ENCODE results near the gene BCCIP. TPM values are rescaled to one million over a fixed set of nuclear protein-coding genes. Genes with fewer than 3 reads are reported as not detected.
A peak's percentile ranks its signal among the peaks of the same experiment; 100 is the strongest.

Gene BCCIP
- 110 and 114 TPM in 2 replicates for total RNA-seq

GRCh38 chr10:125822878-125823662 lies at the start of gene BCCIP, which contains the start of gene UROS:
Gene BCCIP, plus strand, starts transcription at chr10:125823546. Its CDS starts 12 bp downstream, at chr10:125823558.
Gene UROS, minus strand, starts transcription at chr10:125823258. Its CDS starts 6,759 bp downstream, at chr10:125816499.
- Mint-ChIP-seq H3K27ac (peak within 1 kb of the TSS; percentile 83), H3K36me3 (ENCODE audit: low read depth) (peaks cover 22% of the 10 kb centered on the region), H3K27me3 (ENCODE audit: low read depth) (no peaks in the 10 kb centered on the region), H3K4me1 (ENCODE audit: low read depth) (peaks cover 18% of the 10 kb centered on the region), H3K9me3 (no peaks in the 10 kb centered on the region), H3K4me3 (ENCODE audit: low read depth) (peak within 1 kb of the TSS; percentile 82)
- intact Hi-C loops (cut with micrococcal nuclease): loop anchor here (1.0 to 5.0 kb wide), 3 partner anchors 73 to 906 kb away; partner anchors contain the start of genes EDRF1 and FANK1
- peak; percentile 89 for DNase-seq (ENCODE audit: low spot score)

- no peaks in the 10 kb centered on the region for H3K4me1 Mint-ChIP-seq (ENCODE audit: low read depth)
- no peaks in the 10 kb centered on the region for H3K27me3 Mint-ChIP-seq (ENCODE audit: low read depth)
- H3K4me3 Mint-ChIP-seq (ENCODE audit: low read depth): no peak overlapping the region
- no peak overlapping the region for H3K27ac Mint-ChIP-seq
- H3K9me3 Mint-ChIP-seq: no peaks in the 10 kb centered on the region
- intact Hi-C loops (cut with micrococcal nuclease): no loop called here
- no peak for DNase-seq (ENCODE audit: low spot score)
- H3K36me3 Mint-ChIP-seq (ENCODE audit: low read depth): no peaks in the 10 kb centered on the region
Observed at GRCh38 chr10:125773687-125774543, 49.4 kb upstream of the BCCIP start.

DNA sequence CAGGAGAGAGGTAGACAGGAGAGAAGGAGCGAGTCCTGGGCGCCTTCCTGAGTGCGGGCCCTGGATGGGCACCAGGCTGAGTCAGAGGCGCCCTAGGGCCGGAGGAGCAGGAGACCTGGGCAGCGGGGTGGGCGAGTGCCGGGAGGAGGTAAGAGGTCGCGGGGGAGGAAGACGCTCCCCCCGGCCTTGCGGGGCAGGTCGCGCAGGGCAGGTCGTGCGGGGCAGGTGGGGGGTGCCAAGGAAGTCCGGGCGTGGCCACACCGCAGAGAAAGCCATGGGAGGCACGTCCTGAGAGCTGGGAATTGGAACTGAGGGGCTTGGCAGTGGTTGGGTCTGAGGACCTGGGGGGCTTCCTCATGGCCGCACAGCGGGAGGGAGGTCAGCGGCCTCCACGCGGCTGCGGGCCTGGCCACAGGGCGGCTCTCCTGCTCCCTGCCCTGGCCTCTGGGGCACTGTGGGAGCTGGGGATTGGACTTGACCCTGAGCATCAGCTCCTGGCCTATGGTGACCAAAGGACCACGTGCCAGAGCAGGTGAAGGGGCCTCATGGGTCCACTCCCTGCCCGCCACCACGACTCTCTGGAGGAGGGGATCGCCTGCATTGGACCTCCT lies 48.7 kb upstream of the BCCIP start:
- no peak overlapping the region for H3K27ac Mint-ChIP-seq
- H3K9me3 Mint-ChIP-seq: no peaks in the 10 kb centered on the region
- H3K36me3 Mint-ChIP-seq (ENCODE audit: low read depth): no peaks in the 10 kb centered on the region
- intact Hi-C loops (cut with micrococcal nuclease): no loop called here
- H3K27me3 Mint-ChIP-seq (ENCODE audit: low read depth): peaks cover 4% of the 10 kb centered on the region
- H3K4me3 Mint-ChIP-seq (ENCODE audit: low read depth): no peak overlapping the region
- no peak for DNase-seq (ENCODE audit: low spot score)
- H3K4me1 Mint-ChIP-seq (ENCODE audit: low read depth): no peaks in the 10 kb centered on the region

DNA sequence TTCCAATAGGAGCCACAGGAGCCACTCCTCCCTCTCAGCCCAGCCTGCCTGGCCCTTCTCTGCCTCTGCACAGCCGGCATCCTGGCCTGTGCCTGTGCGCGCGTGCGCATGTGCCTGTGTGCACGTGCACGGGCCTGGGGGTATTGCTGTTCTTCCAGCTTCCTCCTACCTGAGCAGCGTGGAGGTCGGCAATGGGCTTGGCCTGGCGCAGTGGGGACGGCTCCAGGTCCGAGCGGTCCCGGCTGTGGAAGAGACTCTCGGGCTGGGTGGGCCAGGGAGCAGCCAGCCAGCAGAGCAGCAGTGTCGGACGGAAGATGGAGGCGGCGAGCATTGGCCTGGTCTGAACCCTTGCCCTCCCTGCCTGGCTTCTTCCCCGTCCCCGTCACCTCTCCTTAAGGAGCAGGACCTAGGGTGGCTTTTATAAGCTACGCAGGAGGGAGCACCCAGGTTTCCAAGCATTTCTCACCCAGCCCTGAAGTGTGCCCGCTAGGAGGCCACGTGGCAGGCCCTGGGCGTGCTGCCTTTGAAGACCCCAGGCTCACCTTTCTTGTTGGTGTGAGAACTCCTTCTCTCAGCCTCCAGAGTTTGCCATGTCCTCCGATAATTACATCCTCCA lies 47.7 kb upstream of the BCCIP start, which contains the start of gene MMP21:
Gene MMP21 (minus strand): TSS at position 331 of the 616 bp plus-strand sequence. CDS start 0 bp downstream, at position 331.
- Mint-ChIP-seq H3K27me3 (ENCODE audit: low read depth) (peaks cover 4% of the 10 kb centered on the region), H3K27ac (no peak within 1 kb of the TSS), H3K9me3 (no peaks in the 10 kb centered on the region), H3K36me3 (ENCODE audit: low read depth) (no peaks in the 10 kb centered on the region), H3K4me3 (ENCODE audit: low read depth) (no peak within 1 kb of the TSS), H3K4me1 (ENCODE audit: low read depth) (no peaks in the 10 kb centered on the region)
- no peak for DNase-seq (ENCODE audit: low spot score)
- intact Hi-C loops (cut with micrococcal nuclease): no loop called here

GRCh38 chr10:125777806-125778205 lies 45.5 kb upstream of the BCCIP start:
- intact Hi-C loops (cut with micrococcal nuclease): no loop called here
- H3K27me3 Mint-ChIP-seq (ENCODE audit: low read depth): peaks cover 4% of the 10 kb centered on the region
- no peaks in the 10 kb centered on the region for H3K4me1 Mint-ChIP-seq (ENCODE audit: low read depth)
- no peak overlapping the region for H3K4me3 Mint-ChIP-seq (ENCODE audit: low read depth)
- no peaks in the 10 kb centered on the region for H3K9me3 Mint-ChIP-seq
- no peak for DNase-seq (ENCODE audit: low spot score)
- no peaks in the 10 kb centered on the region for H3K36me3 Mint-ChIP-seq (ENCODE audit: low read depth)
- no peak overlapping the region for H3K27ac Mint-ChIP-seq

DNA sequence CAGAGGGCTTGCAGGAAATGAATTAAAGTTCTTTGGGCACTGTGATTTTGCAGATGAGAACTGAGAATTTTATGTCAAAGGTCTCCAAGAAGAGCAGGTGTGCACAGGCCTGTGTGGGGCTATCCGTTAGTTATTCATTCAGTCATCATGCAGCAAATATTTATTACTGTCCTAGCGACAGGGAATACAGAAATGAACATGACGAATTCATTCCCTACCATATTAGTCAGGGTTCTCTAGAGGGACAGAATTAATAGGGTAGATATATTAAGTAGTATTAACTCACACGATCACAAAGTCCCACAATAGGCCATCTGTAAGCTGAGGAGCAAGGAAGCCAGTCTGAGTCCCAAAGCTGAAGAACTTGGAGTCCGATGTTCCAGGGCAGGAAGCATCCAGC lies 44.8 kb upstream of the BCCIP start:
- H3K27ac Mint-ChIP-seq: no peak overlapping the region
- H3K4me3 Mint-ChIP-seq (ENCODE audit: low read depth): no peak overlapping the region
- no peaks in the 10 kb centered on the region for H3K9me3 Mint-ChIP-seq
- no peaks in the 10 kb centered on the region for H3K36me3 Mint-ChIP-seq (ENCODE audit: low read depth)
- peaks cover 4% of the 10 kb centered on the region for H3K27me3 Mint-ChIP-seq (ENCODE audit: low read depth)
- no peaks in the 10 kb centered on the region for H3K4me1 Mint-ChIP-seq (ENCODE audit: low read depth)
- DNase-seq (ENCODE audit: low spot score): no peak
- intact Hi-C loops (cut with micrococcal nuclease): no loop called here

DNA sequence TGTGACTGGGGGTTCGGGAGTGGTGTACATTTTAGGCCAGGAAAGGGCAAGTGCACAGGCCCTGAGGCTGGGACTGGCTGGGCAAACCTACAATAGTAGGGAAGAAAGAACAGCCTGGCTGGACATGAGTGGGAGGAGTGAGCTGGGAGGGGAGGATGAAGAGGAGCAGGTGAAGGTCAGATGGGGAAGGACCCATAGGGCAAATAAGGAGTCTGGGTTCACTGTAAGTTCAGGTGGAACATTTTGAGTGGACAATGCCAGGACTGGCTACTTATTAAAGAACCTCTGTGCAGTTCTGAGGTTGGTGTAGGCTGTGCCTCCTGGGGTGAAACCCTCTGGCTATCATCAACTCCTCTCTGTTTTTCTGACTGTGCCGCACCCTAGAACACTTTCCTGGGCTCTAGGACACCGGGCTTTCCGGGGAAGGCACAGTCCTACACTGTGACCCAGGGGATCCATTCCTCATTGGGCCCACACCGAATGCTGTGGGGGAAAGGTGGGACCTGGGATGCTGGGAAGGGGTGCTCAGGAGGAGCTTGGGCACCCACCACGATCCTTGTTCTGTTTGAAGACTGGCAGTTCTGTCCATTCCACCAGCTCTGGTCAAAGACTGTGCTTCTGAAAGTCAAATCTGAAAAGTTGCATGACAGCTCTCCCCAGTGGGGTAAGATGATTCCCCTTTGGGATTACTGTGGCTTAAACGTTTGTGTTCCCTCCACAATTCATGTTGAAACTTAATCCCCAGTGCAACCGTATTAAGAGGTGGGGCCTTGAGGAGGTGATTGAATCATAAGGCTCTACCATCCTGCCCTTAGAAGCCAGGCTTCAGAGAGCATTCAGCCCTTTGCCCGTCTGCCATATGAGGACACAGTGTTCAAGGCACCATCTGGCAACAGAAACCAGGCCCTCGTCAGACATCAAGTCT lies 43.7 kb upstream of the BCCIP start:
- no peaks in the 10 kb centered on the region for H3K9me3 Mint-ChIP-seq

GRCh38 chr10:125781374-125781773 lies 42.0 kb upstream of the BCCIP start:
- Mint-ChIP-seq H3K9me3 (no peaks in the 10 kb centered on the region), H3K36me3 (ENCODE audit: low read depth) (no peaks in the 10 kb centered on the region), H3K27me3 (ENCODE audit: low read depth) (peaks cover 4% of the 10 kb centered on the region), H3K27ac (no peak overlapping the region), H3K4me1 (ENCODE audit: low read depth) (no peaks in the 10 kb centered on the region), H3K4me3 (ENCODE audit: low read depth) (no peak overlapping the region)
- DNase-seq (ENCODE audit: low spot score): no peak
- intact Hi-C loops (cut with micrococcal nuclease): no loop called here

More for the DNA sequence above, 43.7 kb upstream of the BCCIP start:
- H3K27ac Mint-ChIP-seq: no peak overlapping the region
- H3K27me3 Mint-ChIP-seq (ENCODE audit: low read depth): peaks cover 4% of the 10 kb centered on the region
- no peaks in the 10 kb centered on the region for H3K36me3 Mint-ChIP-seq (ENCODE audit: low read depth)
- H3K4me3 Mint-ChIP-seq (ENCODE audit: low read depth): no peak overlapping the region
- DNase-seq (ENCODE audit: low spot score): no peak
- no peaks in the 10 kb centered on the region for H3K4me1 Mint-ChIP-seq (ENCODE audit: low read depth)
- intact Hi-C loops (cut with micrococcal nuclease): no loop called here

DNA sequence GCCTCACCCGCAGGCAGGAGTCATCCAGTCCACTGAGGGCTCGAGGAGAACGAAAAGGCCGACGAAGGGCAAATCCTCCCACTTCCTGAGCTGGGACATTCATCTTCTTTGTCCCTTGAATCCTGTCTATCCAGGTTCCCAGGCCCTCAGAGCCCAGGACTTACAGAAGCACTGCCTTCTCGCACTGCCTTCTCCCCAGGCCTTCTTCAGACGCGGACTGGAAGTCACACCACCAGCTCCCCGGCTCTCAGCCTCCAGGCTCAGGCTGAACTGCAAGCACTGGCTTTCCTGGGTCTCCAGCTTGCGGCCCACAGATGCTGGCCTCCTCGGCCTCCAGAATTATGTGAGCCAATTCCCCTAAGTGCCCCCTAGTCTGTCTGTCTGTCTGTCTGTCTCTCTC lies 41.3 kb upstream of the BCCIP start:
- H3K4me3 Mint-ChIP-seq (ENCODE audit: low read depth): no peak overlapping the region
- H3K36me3 Mint-ChIP-seq (ENCODE audit: low read depth): no peaks in the 10 kb centered on the region
- H3K27me3 Mint-ChIP-seq (ENCODE audit: low read depth): peaks cover 4% of the 10 kb centered on the region
- no peaks in the 10 kb centered on the region for H3K9me3 Mint-ChIP-seq
- H3K4me1 Mint-ChIP-seq (ENCODE audit: low read depth): no peaks in the 10 kb centered on the region
- intact Hi-C loops (cut with micrococcal nuclease): no loop called here
- DNase-seq (ENCODE audit: low spot score): no peak
- no peak overlapping the region for H3K27ac Mint-ChIP-seq

DNA sequence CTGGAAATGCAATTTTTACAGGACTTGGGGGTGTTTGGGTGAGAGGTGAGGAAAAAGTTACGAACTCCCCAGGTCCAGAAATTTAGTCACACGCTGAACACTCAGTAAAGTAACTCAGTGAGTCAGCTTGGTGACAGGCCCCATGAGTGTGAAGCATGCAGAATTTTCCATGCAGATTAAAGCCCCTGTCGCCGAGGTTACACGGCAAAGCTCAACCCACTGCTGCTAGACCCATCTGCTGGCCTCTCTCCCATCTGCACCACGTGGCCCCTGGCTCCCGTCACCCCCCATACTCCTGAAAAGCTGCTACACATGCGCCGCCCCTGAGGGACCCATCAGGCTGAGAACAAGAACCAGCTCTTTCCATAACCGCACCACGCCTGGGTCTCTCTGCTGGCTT lies 40.7 kb upstream of the BCCIP start:
- Mint-ChIP-seq H3K4me3 (ENCODE audit: low read depth) (no peak overlapping the region), H3K36me3 (ENCODE audit: low read depth) (no peaks in the 10 kb centered on the region), H3K4me1 (ENCODE audit: low read depth) (no peaks in the 10 kb centered on the region), H3K27me3 (ENCODE audit: low read depth) (peaks cover 4% of the 10 kb centered on the region), H3K27ac (no peak overlapping the region), H3K9me3 (no peaks in the 10 kb centered on the region)
- no peak for DNase-seq (ENCODE audit: low spot score)
- intact Hi-C loops (cut with micrococcal nuclease): no loop called here

- Mint-ChIP-seq H3K9me3 (no peaks in the 10 kb centered on the region), H3K27me3 (ENCODE audit: low read depth) (peaks cover 4% of the 10 kb centered on the region), H3K4me3 (ENCODE audit: low read depth) (no peak overlapping the region), H3K4me1 (ENCODE audit: low read depth) (peaks cover 7% of the 10 kb centered on the region), H3K36me3 (ENCODE audit: low read depth) (no peaks in the 10 kb centered on the region), H3K27ac (no peak overlapping the region)
- no peak for DNase-seq (ENCODE audit: low spot score)
- intact Hi-C loops (cut with micrococcal nuclease): no loop called here
Observed at GRCh38 chr10:125783408-125783807, 39.9 kb upstream of the BCCIP start.
